Left lung (tissue), 10 donors: ENCODE measurements around the gene FLT1. TPM values are rescaled to one million over a fixed set of nuclear protein-coding genes. Genes with fewer than 3 reads are reported as not detected.

ENCODE experiments used
- ATAC-seq: fragments of 200-7000 bp; cut with Tn5 transposase; one replicate; pipeline ENCODE4 v1.9.1; 2020; ENCODE audit warnings: moderate library complexity
- DNase-seq, 4 donors: peaks; one replicate each; pipeline ENCODE4 v3.0.0-alpha.2; 2013 to 2020
- H3K27ac ChIP-seq, 2 donors: fragments of 200-600 bp; sonication (generic) in 1 of 2; one replicate each; pipeline versions ENCODE4 v1.5.0 to v1.8.0; 2020 to 2021
- H3K27me3 ChIP-seq, 2 donors: fragments of 200-600 bp; sonication (generic) in 1 of 2; one replicate each; pipeline versions ENCODE4 v1.5.0 to v1.8.0; 2020 to 2021
- H3K36me3 ChIP-seq, 2 donors: fragments of 200-600 bp; sonication (generic) in 1 of 2; one replicate each; pipeline versions ENCODE4 v1.5.0 to v1.8.0; 2020 to 2021
- H3K4me1 ChIP-seq, 2 donors: fragments of 200-600 bp; one replicate each; pipeline ENCODE4 v1.8.0; 2021
- H3K4me3 ChIP-seq, 2 donors: fragments of 200-600 bp; sonication (generic) in 1 of 2; one replicate each; pipeline versions ENCODE4 v1.5.0 to v1.8.0; 2020 to 2021; ENCODE audit warnings: mild to moderate bottlenecking in 1 of 2
- H3K9me3 ChIP-seq, 2 donors: fragments of 200-600 bp; sonication (generic) in 1 of 2; one replicate each; pipeline versions ENCODE4 v1.5.0 to v1.8.0; 2020 to 2021
- CTCF ChIP-seq, 2 donors: fragments of 200-600 bp; sonication (generic) in 1 of 2; IDR thresholded peaks; one replicate each; pipeline versions ENCODE4 v1.5.0 to v1.8.0; 2021; ENCODE audit warnings: antibody characterized with exemption in 2 of 2
- intact Hi-C, 2 donors: fragments of 100-400 bp; cut with DNase I; formaldehyde crosslinking; loops; one replicate each; pipeline versions ENCODE4 v1.11.2 to v1.14.2; 2022
- polyA plus RNA-seq, 6 donors: library from polyadenylated mRNA; unstranded; fragments of 120-200 nt; gene quantifications; one replicate each; pipeline ENCODE4 v1.2.1, GENCODE V29; 2013; ENCODE audit not compliant: insufficient read length in 6 of 6
- total RNA-seq, 2 donors: library from RNA; stranded (reverse); fragmentation: NEBNext Ultra II Directional; extraction: Animal tissue kit (Norgen Biotek cat#: 25700); gene quantifications; one replicate each; pipeline ENCODE4 v1.2.1, GENCODE V29; 2021
- donor health status: DM: no; HTN: yes; CAD: no.
- donor health status: DM: no; HTN: no; CAD: no.

Gene FLT1
- total and polyA plus RNA-seq, 8 donors: 21.3 to 30.3 (median 25.3) TPM

GRCh38 chr13:28408235-28408848 is 86.6 kb downstream of the FLT1 start:
- Histone ChIP-seq H3K27ac (no peak overlapping the region), H3K36me3 (no peaks in the 10 kb centered on the region), H3K4me3 (no peak overlapping the region), H3K4me1 (peaks cover 10 to 30% of the 10 kb centered on the region in 2 donors), H3K27me3 (no peaks in the 10 kb centered on the region), H3K9me3 (no peaks in the 10 kb centered on the region)
- TF ChIP-seq CTCF (IDR thresholded peaks at IDR 0.05): no peak
- ATAC-seq: peak; percentile 61
- peak in 1 of 4 donors; percentile 50 for DNase-seq
- intact Hi-C loops: no loop called here

GRCh38 chr13:28406733-28407266 is 88.1 kb downstream of the FLT1 start:
- no peaks in the 10 kb centered on the region for H3K36me3 ChIP-seq
- no peak overlapping the region for H3K4me3 ChIP-seq
- no peak for TF ChIP-seq CTCF (IDR thresholded peaks at IDR 0.05)
- no peak for ATAC-seq
- H3K27me3 ChIP-seq: no peaks in the 10 kb centered on the region
- H3K27ac ChIP-seq: no peak overlapping the region
- intact Hi-C loops: no loop called here
- peaks cover 8 to 34% of the 10 kb centered on the region in 2 donors for H3K4me1 ChIP-seq
- H3K9me3 ChIP-seq: no peaks in the 10 kb centered on the region
- DNase-seq: no peak

- Histone ChIP-seq H3K4me1 (peaks cover 0 to 31% of the 10 kb centered on the region in 2 donors), H3K36me3 (no peaks in the 10 kb centered on the region), H3K4me3 (no peak overlapping the region), H3K27ac (peak overlapping the region in 1 of 2 donors; percentile 53), H3K9me3 (no peaks in the 10 kb centered on the region), H3K27me3 (no peaks in the 10 kb centered on the region)
- no peak for TF ChIP-seq CTCF (IDR thresholded peaks at IDR 0.05)
- intact Hi-C loops: no loop called here
- no peak for ATAC-seq
- DNase-seq: no peak
Measured at GRCh38 chr13:28402057-28402381, 92.9 kb downstream of the FLT1 start.

GRCh38 chr13:28401303-28402056 is 93.4 kb downstream of the FLT1 start:
- Histone ChIP-seq H3K4me3 (no peak overlapping the region), H3K36me3 (no peaks in the 10 kb centered on the region), H3K27me3 (no peaks in the 10 kb centered on the region), H3K9me3 (no peaks in the 10 kb centered on the region), H3K4me1 (peaks cover 0 to 34% of the 10 kb centered on the region in 2 donors), H3K27ac (peak overlapping the region in 1 of 2 donors; percentile 53)
- ATAC-seq (peak; percentile 37), DNase-seq (no peak)
- TF ChIP-seq CTCF (IDR thresholded peaks at IDR 0.05): no peak
- intact Hi-C loops: no loop called here

GRCh38 chr13:28396053-28396452 is 98.9 kb downstream of the FLT1 start:
- no peaks in the 10 kb centered on the region for H3K36me3 ChIP-seq
- TF ChIP-seq CTCF (IDR thresholded peaks at IDR 0.05): no peak
- ATAC-seq: no peak
- DNase-seq: no peak
- H3K27ac ChIP-seq: no peak overlapping the region
- H3K4me3 ChIP-seq: no peak overlapping the region
- no peaks in the 10 kb centered on the region for H3K27me3 ChIP-seq
- H3K9me3 ChIP-seq: no peaks in the 10 kb centered on the region
- H3K4me1 ChIP-seq: peaks cover 0 to 48% of the 10 kb centered on the region in 2 donors
- intact Hi-C loops: no loop called here
